Suppressor macrophage (primary cell): ENCODE data around the gene DSP.

Experiments used
- DNase-seq, 4 experiments: peaks; one replicate each; pipeline ENCODE4 v3.0.0-alpha.2; 2020 to 2022

The DSP gene

GRCh38 chr6:7594579-7595125 lies 53.2 kb downstream of the DSP start:
- DNase-seq: no peak

GRCh38 chr6:7604003-7604402 lies 62.5 kb downstream of the DSP start:
- no peak for DNase-seq

- DNase-seq: no peak
Observed at GRCh38 chr6:7604506-7604905, 63.0 kb downstream of the DSP start.

GRCh38 chr6:7615611-7616383 lies 74.3 kb downstream of the DSP start:
- peak; percentile 70 to 79 (median 70) for DNase-seq

GRCh38 chr6:7617801-7618764 lies 76.6 kb downstream of the DSP start:
- DNase-seq: peak; percentile 92 to 98 (median 95)

GRCh38 chr6:7621761-7622160 lies 80.3 kb downstream of the DSP start:
- no peak for DNase-seq

- peak; percentile 27 to 63 (median 53) for DNase-seq
Observed at GRCh38 chr6:7624796-7625710, 83.6 kb downstream of the DSP start.

GRCh38 chr6:7628479-7628878 lies 87.0 kb downstream of the DSP start:
- DNase-seq: no peak

- no peak for DNase-seq
Observed at GRCh38 chr6:7628909-7629308, 87.4 kb downstream of the DSP start.

- DNase-seq: no peak
Observed at GRCh38 chr6:7629321-7629720, 87.8 kb downstream of the DSP start.

- no peak for DNase-seq
Observed at GRCh38 chr6:7630792-7631191, 89.3 kb downstream of the DSP start.

GRCh38 chr6:7631466-7631865 lies 90.0 kb downstream of the DSP start:
- DNase-seq: no peak

- no peak for DNase-seq
Observed at GRCh38 chr6:7632501-7633290, 91.2 kb downstream of the DSP start.

- DNase-seq: no peak
Observed at GRCh38 chr6:7633361-7633760, 91.9 kb downstream of the DSP start.

- peak in 3 of 4 experiments; percentile 17 to 37 (median 22) for DNase-seq
Observed at GRCh38 chr6:7636151-7636550, 94.7 kb downstream of the DSP start.
